ENCODE measurements around the gene SEMA3E. TPM values are rescaled to one million over a fixed set of nuclear protein-coding genes. Genes with fewer than 3 reads are reported as not detected.
A peak's percentile ranks its signal among the peaks of the same experiment; 100 is the strongest.

The SEMA3E gene
- total RNA-seq, 1 experiment from 2014 or later: 2.5 TPM

DNA sequence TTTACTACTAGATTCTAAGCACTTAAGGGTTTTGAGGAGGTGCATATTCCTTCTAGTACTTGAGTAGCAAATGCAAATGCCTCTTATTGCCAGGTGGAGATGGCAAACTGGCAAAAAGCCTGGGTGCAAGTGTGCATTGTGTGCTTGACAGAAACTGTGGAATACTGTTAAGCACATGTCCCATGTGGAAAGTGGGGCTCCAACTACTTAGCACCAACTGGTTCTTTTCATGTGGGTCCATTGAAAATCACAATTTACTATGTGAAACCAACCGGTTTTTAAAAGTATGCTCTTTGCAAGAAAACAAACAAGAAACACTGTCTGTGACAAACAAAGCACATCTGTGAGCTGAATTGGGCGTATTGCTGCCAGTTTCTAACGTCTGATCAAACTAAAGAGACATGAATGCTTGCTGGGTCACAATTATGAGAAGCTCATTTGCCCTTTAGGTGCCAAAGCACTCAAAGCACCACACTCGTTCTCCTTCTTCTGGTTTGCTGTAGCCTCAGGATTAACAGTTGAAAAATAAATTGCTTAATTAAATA lies 197.4 kb downstream of the SEMA3E start (continued):
- TF ChIP-seq, protein P1, sequence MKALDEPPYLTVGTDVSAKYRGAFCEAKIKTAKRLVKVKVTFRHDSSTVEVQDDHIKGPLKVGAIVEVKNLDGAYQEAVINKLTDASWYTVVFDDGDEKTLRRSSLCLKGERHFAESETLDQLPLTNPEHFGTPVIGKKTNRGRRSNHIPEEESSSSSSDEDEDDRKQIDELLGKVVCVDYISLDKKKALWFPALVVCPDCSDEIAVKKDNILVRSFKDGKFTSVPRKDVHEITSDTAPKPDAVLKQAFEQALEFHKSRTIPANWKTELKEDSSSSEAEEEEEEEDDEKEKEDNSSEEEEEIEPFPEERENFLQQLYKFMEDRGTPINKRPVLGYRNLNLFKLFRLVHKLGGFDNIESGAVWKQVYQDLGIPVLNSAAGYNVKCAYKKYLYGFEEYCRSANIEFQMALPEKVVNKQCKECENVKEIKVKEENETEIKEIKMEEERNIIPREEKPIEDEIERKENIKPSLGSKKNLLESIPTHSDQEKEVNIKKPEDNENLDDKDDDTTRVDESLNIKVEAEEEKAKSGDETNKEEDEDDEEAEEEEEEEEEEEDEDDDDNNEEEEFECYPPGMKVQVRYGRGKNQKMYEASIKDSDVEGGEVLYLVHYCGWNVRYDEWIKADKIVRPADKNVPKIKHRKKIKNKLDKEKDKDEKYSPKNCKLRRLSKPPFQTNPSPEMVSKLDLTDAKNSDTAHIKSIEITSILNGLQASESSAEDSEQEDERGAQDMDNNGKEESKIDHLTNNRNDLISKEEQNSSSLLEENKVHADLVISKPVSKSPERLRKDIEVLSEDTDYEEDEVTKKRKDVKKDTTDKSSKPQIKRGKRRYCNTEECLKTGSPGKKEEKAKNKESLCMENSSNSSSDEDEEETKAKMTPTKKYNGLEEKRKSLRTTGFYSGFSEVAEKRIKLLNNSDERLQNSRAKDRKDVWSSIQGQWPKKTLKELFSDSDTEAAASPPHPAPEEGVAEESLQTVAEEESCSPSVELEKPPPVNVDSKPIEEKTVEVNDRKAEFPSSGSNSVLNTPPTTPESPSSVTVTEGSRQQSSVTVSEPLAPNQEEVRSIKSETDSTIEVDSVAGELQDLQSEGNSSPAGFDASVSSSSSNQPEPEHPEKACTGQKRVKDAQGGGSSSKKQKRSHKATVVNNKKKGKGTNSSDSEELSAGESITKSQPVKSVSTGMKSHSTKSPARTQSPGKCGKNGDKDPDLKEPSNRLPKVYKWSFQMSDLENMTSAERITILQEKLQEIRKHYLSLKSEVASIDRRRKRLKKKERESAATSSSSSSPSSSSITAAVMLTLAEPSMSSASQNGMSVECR (CRISPR knock-in tag; IDR thresholded peaks at IDR 0.05; ENCODE audit: borderline replicate concordance): no peak
- TF ChIP-seq, protein P2, sequence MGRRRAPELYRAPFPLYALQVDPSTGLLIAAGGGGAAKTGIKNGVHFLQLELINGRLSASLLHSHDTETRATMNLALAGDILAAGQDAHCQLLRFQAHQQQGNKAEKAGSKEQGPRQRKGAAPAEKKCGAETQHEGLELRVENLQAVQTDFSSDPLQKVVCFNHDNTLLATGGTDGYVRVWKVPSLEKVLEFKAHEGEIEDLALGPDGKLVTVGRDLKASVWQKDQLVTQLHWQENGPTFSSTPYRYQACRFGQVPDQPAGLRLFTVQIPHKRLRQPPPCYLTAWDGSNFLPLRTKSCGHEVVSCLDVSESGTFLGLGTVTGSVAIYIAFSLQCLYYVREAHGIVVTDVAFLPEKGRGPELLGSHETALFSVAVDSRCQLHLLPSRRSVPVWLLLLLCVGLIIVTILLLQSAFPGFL (CRISPR knock-in tag; IDR thresholded peaks at IDR 0.05; ENCODE audit: borderline replicate concordance): no peak
- TF ChIP-seq FOXP1 (CRISPR knock-in tag; IDR thresholded peaks at IDR 0.05; ENCODE audit: borderline replicate concordance): no peak
- TF ChIP-seq ZNF263 (CRISPR knock-in tag; IDR thresholded peaks at IDR 0.05; ENCODE audit: low read depth): no peak
- TF ChIP-seq ATF1 (CRISPR knock-in tag; IDR thresholded peaks at IDR 0.05): no peak
- no peak for TF ChIP-seq ZNF138 (CRISPR knock-in tag; conservative IDR thresholded peaks at IDR 0.05)
- TF ChIP-seq RELA (CRISPR knock-in tag; IDR thresholded peaks at IDR 0.05; ENCODE audit: borderline replicate concordance): no peak
- no peak for TF ChIP-seq NR2C2 (CRISPR knock-in tag; IDR thresholded peaks at IDR 0.05)

DNA sequence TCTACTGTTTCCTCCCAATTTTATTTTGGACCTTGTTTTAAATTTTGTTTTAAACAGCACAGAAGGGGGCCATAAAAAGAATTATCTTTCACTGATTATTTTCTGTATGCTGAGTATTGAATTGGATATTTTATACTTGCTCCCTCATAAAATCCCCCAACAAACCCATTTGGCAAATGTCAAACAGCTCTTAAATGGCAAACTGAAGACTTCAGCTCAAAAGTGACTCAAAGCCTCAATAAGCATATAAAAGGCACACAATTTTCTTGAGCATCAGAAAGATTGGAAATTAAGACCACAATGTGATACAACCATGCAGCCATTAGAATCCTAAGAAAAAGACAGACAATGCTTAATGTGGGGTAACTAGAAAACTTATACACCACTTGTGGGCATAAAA lies 199.2 kb downstream of the SEMA3E start:
- CTCF ChIA-PET: interaction anchor here (1.5 kb wide), 1 partner anchor 34 kb away, joined by 3 read pairs; no protein-coding TSS in a partner anchor
- POLR2A ChIA-PET: no interaction called here
- Mint-ChIP-seq H3K27ac (peak overlapping the region; percentile 55), H3K4me3 (no peak overlapping the region), H3K4me1 (peaks cover 59% of the 10 kb centered on the region), H3K27me3 (ENCODE audit: low read depth) (no peaks in the 10 kb centered on the region), H3K36me3 (no peaks in the 10 kb centered on the region), H3K9me3 (no peaks in the 10 kb centered on the region)
- TF ChIP-seq GRHL2 (CRISPR knock-in tag; IDR thresholded peaks at IDR 0.05; ENCODE audit: insufficient replicate concordance, severe bottlenecking) (no peak), NR3C1 (CRISPR knock-in tag; conservative IDR thresholded peaks at IDR 0.05; ENCODE audit: low read depth) (no peak), PRRX2 (CRISPR knock-in tag; IDR thresholded peaks at IDR 0.05) (no peak), GABPB1 (CRISPR knock-in tag; IDR thresholded peaks at IDR 0.05) (no peak), IRF2 (CRISPR knock-in tag; IDR thresholded peaks at IDR 0.05; ENCODE audit: borderline replicate concordance, low read depth) (no peak), ZNF396 (CRISPR knock-in tag; IDR thresholded peaks at IDR 0.05; ENCODE audit: borderline replicate concordance) (no peak), ESRRA (CRISPR knock-in tag; IDR thresholded peaks at IDR 0.05; ENCODE audit: borderline replicate concordance) (no peak)
- TF ChIP-seq, protein P3, sequence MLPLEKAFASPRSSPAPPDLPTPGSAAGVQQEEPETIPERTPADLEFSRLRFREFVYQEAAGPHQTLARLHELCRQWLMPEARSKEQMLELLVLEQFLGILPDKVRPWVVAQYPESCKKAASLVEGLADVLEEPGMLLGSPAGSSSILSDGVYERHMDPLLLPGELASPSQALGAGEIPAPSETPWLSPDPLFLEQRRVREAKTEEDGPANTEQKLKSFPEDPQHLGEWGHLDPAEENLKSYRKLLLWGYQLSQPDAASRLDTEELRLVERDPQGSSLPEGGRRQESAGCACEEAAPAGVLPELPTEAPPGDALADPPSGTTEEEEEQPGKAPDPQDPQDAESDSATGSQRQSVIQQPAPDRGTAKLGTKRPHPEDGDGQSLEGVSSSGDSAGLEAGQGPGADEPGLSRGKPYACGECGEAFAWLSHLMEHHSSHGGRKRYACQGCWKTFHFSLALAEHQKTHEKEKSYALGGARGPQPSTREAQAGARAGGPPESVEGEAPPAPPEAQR (CRISPR knock-in tag; IDR thresholded peaks at IDR 0.05): no peak
- TF ChIP-seq, protein P4, sequence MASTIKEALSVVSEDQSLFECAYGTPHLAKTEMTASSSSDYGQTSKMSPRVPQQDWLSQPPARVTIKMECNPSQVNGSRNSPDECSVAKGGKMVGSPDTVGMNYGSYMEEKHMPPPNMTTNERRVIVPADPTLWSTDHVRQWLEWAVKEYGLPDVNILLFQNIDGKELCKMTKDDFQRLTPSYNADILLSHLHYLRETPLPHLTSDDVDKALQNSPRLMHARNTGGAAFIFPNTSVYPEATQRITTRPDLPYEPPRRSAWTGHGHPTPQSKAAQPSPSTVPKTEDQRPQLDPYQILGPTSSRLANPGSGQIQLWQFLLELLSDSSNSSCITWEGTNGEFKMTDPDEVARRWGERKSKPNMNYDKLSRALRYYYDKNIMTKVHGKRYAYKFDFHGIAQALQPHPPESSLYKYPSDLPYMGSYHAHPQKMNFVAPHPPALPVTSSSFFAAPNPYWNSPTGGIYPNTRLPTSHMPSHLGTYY (CRISPR knock-in tag; IDR thresholded peaks at IDR 0.05): no peak
- TF ChIP-seq, protein P5, sequence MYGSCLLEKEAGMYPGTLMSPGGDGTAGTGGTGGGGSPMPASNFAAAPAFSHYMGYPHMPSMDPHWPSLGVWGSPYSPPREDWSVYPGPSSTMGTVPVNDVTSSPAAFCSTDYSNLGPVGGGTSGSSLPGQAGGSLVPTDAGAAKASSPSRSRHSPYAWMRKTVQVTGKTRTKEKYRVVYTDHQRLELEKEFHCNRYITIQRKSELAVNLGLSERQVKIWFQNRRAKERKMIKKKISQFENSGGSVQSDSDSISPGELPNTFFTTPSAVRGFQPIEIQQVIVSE (CRISPR knock-in tag; IDR thresholded peaks at IDR 0.05; ENCODE audit: borderline replicate concordance): no peak
- TF ChIP-seq, protein P6, sequence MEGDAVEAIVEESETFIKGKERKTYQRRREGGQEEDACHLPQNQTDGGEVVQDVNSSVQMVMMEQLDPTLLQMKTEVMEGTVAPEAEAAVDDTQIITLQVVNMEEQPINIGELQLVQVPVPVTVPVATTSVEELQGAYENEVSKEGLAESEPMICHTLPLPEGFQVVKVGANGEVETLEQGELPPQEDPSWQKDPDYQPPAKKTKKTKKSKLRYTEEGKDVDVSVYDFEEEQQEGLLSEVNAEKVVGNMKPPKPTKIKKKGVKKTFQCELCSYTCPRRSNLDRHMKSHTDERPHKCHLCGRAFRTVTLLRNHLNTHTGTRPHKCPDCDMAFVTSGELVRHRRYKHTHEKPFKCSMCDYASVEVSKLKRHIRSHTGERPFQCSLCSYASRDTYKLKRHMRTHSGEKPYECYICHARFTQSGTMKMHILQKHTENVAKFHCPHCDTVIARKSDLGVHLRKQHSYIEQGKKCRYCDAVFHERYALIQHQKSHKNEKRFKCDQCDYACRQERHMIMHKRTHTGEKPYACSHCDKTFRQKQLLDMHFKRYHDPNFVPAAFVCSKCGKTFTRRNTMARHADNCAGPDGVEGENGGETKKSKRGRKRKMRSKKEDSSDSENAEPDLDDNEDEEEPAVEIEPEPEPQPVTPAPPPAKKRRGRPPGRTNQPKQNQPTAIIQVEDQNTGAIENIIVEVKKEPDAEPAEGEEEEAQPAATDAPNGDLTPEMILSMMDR (IDR thresholded peaks at IDR 0.05): no peak
- no peak for DNase-seq (ENCODE audit: low spot score)
- ATAC-seq: no peak
